Activated CD4-positive, alpha-beta T cell treated with anti-CD3 and anti-CD28 coated beads for 36 hours (primary cell): Measurements from ENCODE around the gene DAP. TPM values are rescaled to one million over a fixed set of nuclear protein-coding genes. Genes with fewer than 3 reads are reported as not detected.
"Not testable (repeated sequence)": the region's sequence is repeated elsewhere in the genome, so short reads cannot be mapped to it uniquely, and the experiment has no call there.

Experiments
- ATAC-seq: fragments of 200-7000 bp; cut with Tn5 transposase; one replicate; pipeline ENCODE4 v1.10.0; 2021; ENCODE audit warnings: mild to moderate bottlenecking, moderate library complexity
- CTCF ChIA-PET: fragments of 350-600 bp; sonication (Branson Sonifier 250); formaldehyde crosslinking; loops from one replicate; lab custom pipeline; 2021; ENCODE audit warnings: antibody characterized with exemption; lab: Charles Lee
- POLR2A ChIA-PET: fragments of 350-600 bp; sonication (Branson Sonifier 250); formaldehyde crosslinking; loops from one replicate; lab custom pipeline; 2021; ENCODE audit warnings: antibody characterized with exemption, inconsistent platforms; lab: Charles Lee
- DNase-seq: peaks from one replicate; pipeline ENCODE4 v3.0.0-alpha.2; 2020
- H3K27ac Mint-ChIP-seq: one replicate; pipeline ENCODE4 v1.8.0; 2021; ENCODE audit warnings: mixed read lengths
- H3K27me3 Mint-ChIP-seq: one replicate; pipeline ENCODE4 v1.8.0; 2021; ENCODE audit warnings: mixed read lengths
- H3K36me3 Mint-ChIP-seq: one replicate; pipeline ENCODE4 v1.8.0; 2021; ENCODE audit warnings: low read depth, mixed read lengths
- H3K4me1 Mint-ChIP-seq: one replicate; pipeline ENCODE4 v1.8.0; 2021; ENCODE audit warnings: mixed read lengths
- H3K4me3 Mint-ChIP-seq: one replicate; pipeline ENCODE4 v1.8.0; 2021; ENCODE audit warnings: mild to moderate bottlenecking, moderate library complexity, mixed read lengths
- H3K9me3 Mint-ChIP-seq: one replicate; pipeline ENCODE4 v1.8.0; 2021; ENCODE audit warnings: low read depth, mixed read lengths
- intact Hi-C, 2 experiments: fragments of 100-400 bp; cut with DNase I in 1 of 2; cut with micrococcal nuclease in 1 of 2; formaldehyde crosslinking; loops; one replicate each; pipeline versions ENCODE4 v1.14.2 to v1.15.1; 2022 to 2024; cut with DNase I, micrococcal nuclease
- total RNA-seq, 2 experiments: library from RNA; stranded (reverse); gene quantifications; one replicate each; pipeline ENCODE4 v1.2.3, GENCODE V29; 2021

DAP gene
- total RNA-seq, 2 experiments from 2014 or later: 41.4 to 44.0 TPM

DNA sequence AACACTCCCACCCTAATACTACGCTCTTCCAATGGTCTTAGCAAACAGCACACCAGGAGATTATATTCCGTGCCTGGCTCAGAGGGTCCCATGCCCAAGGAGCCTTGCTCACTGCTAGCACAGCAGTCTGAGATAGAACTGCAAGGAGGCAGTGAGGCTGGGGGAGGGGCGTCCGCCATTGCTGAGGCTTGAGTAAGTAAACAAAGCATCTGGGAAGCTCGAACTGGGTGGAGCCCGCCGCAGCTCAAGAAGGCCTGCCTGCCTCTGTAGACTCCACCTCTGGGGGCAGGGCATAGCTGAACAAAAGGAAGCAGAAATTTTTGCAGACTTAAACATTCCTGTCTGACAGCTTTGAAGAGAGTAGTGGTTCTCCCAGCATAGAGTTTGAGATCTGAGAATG is 19.2 kb upstream of the DAP start:
- H3K27me3 Mint-ChIP-seq, ATAC-seq, POLR2A ChIA-PET, intact Hi-C loops, H3K4me3 Mint-ChIP-seq, H3K4me1 Mint-ChIP-seq, H3K36me3 Mint-ChIP-seq, H3K27ac Mint-ChIP-seq, DNase-seq, H3K9me3 Mint-ChIP-seq: not testable (repeated sequence)
- CTCF ChIA-PET: interaction anchor here (0.6 kb wide), 1 partner anchor 108 kb away, joined by 3 read pairs; no protein-coding TSS in a partner anchor

DNA sequence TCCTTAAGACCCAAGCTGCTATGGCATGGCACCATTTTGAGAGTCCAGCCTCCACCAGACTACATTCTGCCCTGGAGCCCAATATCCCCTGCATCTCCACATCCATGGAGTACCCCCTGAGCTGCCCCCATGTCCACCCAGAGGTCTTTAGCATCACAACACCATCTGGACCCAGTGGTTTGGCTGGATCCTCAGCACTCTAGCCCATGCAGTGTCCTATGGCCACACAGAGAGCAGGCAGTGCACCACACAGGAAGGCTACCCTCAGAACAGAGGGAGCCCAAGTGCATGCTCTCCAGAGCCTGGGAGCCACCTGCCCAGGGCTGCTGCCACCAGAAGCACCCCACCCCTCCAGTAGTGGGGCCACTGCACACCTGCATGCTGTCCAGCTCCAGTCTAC is 18.6 kb upstream of the DAP start:
- ATAC-seq (no peak), DNase-seq (no peak)
- no peaks in the 10 kb centered on the region for H3K4me1 Mint-ChIP-seq
- no peaks in the 10 kb centered on the region for H3K36me3 Mint-ChIP-seq
- no peak overlapping the region for H3K27ac Mint-ChIP-seq
- intact Hi-C loops: no loop called here
- ChIA-PET POLR2A (no interaction called here), CTCF (interaction anchor here (0.6 kb wide), 1 partner anchor 107 kb away, joined by 3 read pairs; no protein-coding TSS in a partner anchor)
- no peaks in the 10 kb centered on the region for H3K27me3 Mint-ChIP-seq
- H3K4me3 Mint-ChIP-seq: no peak overlapping the region
- no peaks in the 10 kb centered on the region for H3K9me3 Mint-ChIP-seq

DNA sequence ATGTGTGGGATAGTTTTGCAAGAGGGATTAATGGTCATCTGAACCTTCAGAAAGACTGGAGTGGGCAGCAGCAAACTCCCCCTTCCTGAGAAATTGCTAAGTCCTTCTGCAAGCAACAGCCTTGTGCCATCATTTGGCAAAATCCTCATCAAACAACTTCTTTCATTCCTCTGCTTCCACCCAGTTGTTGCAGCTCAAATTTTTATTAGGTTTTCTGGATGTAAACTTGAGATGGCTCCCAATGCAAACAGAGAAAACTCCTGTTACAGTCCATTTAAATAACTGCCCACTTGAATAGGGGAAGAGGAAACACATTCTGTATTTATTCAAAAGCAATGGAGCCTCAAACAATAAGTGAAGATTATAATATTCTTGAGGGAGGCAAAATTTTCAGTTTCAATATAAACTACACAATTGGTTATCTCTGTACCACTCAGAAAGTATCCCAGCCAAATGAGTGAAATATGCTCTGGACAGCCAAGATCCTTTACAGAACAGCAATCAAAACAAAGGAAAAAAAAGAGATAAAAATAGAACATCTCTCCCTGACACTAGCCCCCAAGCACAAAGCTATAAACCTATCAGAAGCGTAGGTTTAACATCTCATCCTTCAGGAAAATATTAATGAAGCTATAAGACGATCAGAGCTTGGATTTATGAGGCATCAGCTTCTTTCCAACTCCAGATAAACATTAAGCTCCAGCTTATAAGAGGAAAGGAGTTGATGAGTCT is 17.3 kb upstream of the DAP start:
- Mint-ChIP-seq H3K9me3 (no peaks in the 10 kb centered on the region), H3K4me1 (no peaks in the 10 kb centered on the region), H3K4me3 (no peak overlapping the region), H3K27ac (no peak overlapping the region), H3K36me3 (no peaks in the 10 kb centered on the region), H3K27me3 (no peaks in the 10 kb centered on the region)
- CTCF ChIA-PET: no interaction called here
- no peak for DNase-seq
- no peak for ATAC-seq
- POLR2A ChIA-PET: no interaction called here
- intact Hi-C loops: no loop called here

DNA sequence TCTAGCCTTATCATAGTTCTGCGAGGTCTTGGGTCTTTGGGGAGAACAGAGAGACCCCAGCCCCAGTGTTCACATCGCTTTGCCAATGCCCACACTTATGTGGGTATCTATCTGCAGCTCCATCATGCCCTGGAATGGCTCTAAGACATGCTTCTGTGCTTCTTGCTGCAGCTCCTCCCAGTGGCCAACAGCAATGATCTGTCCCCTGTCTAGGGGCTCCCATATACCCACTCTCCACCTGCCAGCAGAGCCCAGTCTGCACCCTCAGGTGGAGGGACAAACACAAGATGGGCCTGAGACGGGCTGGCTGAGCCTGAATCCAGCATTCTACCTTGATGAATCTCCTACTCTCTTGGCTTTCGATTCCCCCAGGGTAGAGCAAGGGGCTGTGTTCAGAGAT is 14.6 kb upstream of the DAP start:
- no peak overlapping the region for H3K27ac Mint-ChIP-seq
- POLR2A ChIA-PET: no interaction called here
- no peaks in the 10 kb centered on the region for H3K4me1 Mint-ChIP-seq
- intact Hi-C loops: no loop called here
- CTCF ChIA-PET: interaction anchor here (1.6 kb wide), 1 partner anchor 10 kb away, joined by 3 read pairs; no protein-coding TSS in a partner anchor
- H3K4me3 Mint-ChIP-seq: no peak overlapping the region
- ATAC-seq (no peak), DNase-seq (no peak)
- H3K27me3 Mint-ChIP-seq: peaks cover 5% of the 10 kb centered on the region
- no peaks in the 10 kb centered on the region for H3K9me3 Mint-ChIP-seq
- H3K36me3 Mint-ChIP-seq: no peaks in the 10 kb centered on the region

DNA sequence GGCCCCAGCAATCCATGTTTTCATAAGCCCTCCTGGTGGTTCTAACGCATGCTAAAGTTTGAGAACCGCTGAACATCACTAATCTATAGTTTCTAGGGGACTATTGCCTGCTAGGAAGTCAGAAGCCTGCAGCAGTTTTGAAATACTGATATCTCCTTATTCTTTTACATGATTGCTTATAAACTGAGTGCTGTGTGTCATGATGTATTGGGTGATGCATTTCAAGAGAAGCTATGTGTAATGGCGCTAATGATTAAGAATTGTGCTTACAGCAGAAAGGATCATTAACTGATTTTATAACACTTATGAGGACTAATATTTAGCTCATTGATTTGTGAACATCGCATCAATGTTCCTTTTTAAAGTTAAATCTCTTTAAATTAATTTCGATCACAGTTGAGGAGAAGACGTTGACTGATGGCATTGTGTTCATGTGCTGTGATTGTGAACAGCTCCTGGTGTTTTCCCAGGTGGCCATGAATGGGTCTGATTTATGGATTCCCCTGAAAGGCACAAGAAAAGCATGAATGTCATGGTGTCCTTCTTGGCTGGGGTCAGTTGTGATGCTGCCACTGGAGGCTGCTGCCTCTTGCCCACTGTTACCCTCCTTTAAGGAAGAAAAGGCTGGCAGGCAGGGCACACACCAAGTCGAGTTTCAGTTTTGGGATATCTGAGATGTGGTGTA is 12.0 kb upstream of the DAP start:
- DNase-seq (no peak), ATAC-seq (no peak)
- CTCF ChIA-PET: interaction anchor here (0.7 kb wide), 1 partner anchor 136 kb away, joined by 3 read pairs; no protein-coding TSS in a partner anchor
- H3K4me3 Mint-ChIP-seq: no peak overlapping the region
- no peak overlapping the region for H3K27ac Mint-ChIP-seq
- intact Hi-C loops: no loop called here
- H3K36me3 Mint-ChIP-seq: no peaks in the 10 kb centered on the region
- no peaks in the 10 kb centered on the region for H3K9me3 Mint-ChIP-seq
- POLR2A ChIA-PET: no interaction called here
- H3K4me1 Mint-ChIP-seq: no peaks in the 10 kb centered on the region
- peaks cover 7% of the 10 kb centered on the region for H3K27me3 Mint-ChIP-seq

DNA sequence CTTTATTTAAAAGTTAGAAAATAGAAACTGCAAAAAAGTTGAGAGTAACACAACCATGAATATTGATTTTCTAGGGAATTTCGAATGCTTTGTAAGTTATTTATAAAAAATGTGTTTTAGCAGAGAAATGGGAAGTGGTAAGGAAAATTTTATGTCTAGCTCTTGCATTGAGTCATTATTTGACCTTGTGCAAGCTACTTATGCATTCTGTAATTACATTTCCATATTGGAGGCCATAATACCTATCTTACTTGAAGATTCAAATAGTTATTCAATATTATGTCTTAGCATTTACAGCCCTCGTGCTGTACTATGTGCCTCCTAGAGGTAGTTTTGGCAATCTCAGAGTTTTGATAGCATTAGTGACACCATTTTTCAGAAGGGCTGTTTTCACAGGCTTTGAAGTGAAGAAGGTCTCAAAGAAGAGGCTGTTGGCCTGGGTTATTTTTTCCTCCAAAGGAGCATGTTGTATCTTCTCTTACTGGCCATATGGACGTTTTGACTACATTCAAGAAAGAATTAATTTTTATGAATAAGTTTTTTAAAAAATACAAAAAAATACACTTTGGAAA is 7.4 kb upstream of the DAP start:
- intact Hi-C loops: no loop called here
- peaks cover 6% of the 10 kb centered on the region for H3K4me1 Mint-ChIP-seq
- no peaks in the 10 kb centered on the region for H3K36me3 Mint-ChIP-seq
- no peak overlapping the region for H3K4me3 Mint-ChIP-seq
- ATAC-seq: no peak
- H3K27ac Mint-ChIP-seq: no peak overlapping the region
- CTCF ChIA-PET: interaction anchor here (1.1 kb wide), 1 partner anchor 69 kb away, joined by 3 read pairs; no protein-coding TSS in a partner anchor
- DNase-seq: no peak
- H3K9me3 Mint-ChIP-seq: no peaks in the 10 kb centered on the region
- H3K27me3 Mint-ChIP-seq: peaks cover 10% of the 10 kb centered on the region
- POLR2A ChIA-PET: no interaction called here

DNA sequence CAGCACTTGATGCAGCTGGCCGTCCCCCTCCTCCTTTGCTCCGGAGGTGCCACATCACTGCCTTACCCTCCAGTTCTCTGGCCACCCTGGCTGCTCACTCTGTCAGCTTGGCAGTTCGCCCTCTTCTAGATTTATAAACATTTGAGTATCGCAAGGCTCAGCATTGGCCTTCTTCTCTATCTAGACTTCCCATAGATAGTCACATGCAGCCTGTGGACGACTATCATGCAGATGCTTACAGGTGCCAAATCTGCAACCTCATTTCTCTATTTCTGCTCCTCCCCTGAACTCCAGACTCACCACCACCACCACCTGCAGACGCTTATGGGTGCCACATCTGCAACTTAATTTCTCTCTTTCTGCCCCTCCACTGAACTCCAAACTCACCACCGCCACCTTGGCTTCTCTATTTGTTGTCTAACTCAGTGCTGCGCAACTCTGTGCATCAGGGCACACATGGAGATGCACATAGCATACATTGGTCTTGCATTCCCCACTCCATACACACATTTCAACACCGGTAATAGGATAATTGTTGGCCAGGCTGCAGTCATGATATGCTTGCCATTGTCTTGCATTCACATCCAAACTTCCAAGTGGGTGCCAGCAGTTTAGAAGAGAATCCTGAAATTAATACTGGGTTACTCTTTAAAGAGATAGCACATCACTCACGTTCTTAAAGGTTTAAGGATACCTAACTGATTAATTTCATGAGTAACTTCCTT is 1.9 kb upstream of the DAP start:
- H3K4me3 Mint-ChIP-seq: peak overlapping the region; percentile 16
- H3K9me3 Mint-ChIP-seq: no peaks in the 10 kb centered on the region
- peaks cover 3% of the 10 kb centered on the region for H3K27me3 Mint-ChIP-seq
- ChIA-PET POLR2A (no interaction called here), CTCF (no interaction called here)
- H3K27ac Mint-ChIP-seq: no peak overlapping the region
- peaks cover 13% of the 10 kb centered on the region for H3K36me3 Mint-ChIP-seq
- intact Hi-C loops: loop anchor here in 1 of 2 experiments (5.0 kb wide), 1 partner anchor 126 kb away; no protein-coding TSS in a partner anchor
- peaks cover 33% of the 10 kb centered on the region for H3K4me1 Mint-ChIP-seq
- DNase-seq (no peak), ATAC-seq (no peak)

DNA sequence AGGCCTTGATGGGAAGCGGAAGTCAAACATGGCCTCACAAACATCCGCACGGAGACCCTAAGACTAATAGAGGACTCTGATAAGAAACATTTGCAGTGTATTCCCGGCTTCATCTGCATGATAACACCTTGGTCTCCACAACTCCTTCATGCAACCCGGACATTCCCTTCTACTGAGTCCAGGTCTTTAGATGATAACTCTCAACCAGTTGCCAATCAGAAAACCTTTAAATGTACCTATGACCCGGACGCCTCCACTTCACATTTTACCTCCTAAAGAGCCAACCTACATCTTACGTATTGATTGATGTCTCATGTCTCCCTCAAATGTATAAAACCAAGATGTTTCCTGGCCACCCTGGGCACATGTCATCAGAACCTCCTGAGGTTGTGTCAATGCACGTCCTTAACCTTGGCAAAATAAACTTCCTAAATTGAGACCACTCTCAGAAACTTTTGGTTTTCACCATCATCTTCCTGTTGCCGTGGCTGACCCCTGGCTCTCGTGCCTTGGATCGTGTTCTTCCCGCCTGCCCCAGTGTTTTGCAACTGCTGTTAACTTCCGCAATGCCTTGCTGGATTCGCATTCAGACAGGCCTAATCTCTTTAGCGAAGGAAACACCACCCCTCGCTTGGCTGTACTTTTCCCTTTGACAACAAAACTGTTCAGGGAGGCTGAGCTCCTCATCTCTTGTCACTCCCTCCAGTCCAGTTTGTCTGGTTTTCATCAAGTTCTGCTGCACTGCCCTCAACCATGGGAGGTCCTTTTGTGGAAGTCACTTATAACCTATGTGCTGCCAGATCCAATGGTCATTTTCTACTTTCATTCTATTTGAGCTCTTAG is 1.1 kb upstream of the DAP start:
- H3K27ac Mint-ChIP-seq: no peak overlapping the region
- no peaks in the 10 kb centered on the region for H3K9me3 Mint-ChIP-seq
- ChIA-PET POLR2A (no interaction called here), CTCF (no interaction called here)
- H3K4me1 Mint-ChIP-seq: peaks cover 41% of the 10 kb centered on the region
- intact Hi-C loops: loop anchor here (1.0 to 5.0 kb wide), 6 partner anchors 125 to 512 kb away; partner anchors contain the start of genes ANKRD33B (in 1 of the 2), CCT5 (in 1 of the 2), MARCHF6 (in 1 of the 2) and ROPN1L (in 1 of the 2)
- peak overlapping the region; percentile 83 for H3K4me3 Mint-ChIP-seq
- H3K27me3 Mint-ChIP-seq: peaks cover 3% of the 10 kb centered on the region
- ATAC-seq (no peak), DNase-seq (no peak)
- peaks cover 21% of the 10 kb centered on the region for H3K36me3 Mint-ChIP-seq

DNA sequence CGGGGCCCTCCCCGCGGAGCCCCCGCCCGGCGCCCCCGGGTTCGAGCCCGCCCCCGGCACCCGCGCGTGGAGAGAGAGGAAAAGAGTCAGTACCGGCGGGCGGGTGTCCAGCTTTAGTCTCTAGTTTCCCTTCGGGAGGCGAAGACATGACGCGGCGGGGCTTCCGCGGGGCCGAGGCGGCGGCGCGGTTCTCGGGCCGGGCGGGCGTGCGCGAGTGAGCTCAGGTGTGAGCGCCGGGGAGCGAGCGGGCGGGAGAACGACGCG is 181 bp downstream of the DAP start:
- no peak for ATAC-seq
- intact Hi-C loops: loop anchor here (1.0 to 5.0 kb wide), 6 partner anchors 124 to 511 kb away; partner anchors contain the start of genes ANKRD33B (in 1 of the 2), CCT5 (in 1 of the 2), MARCHF6 (in 1 of the 2) and ROPN1L (in 1 of the 2)
- Mint-ChIP-seq H3K9me3 (no peaks in the 10 kb centered on the region), H3K4me3 (peak overlapping the region; percentile 83), H3K36me3 (peaks cover 25% of the 10 kb centered on the region), H3K27ac (no peak overlapping the region), H3K27me3 (peaks cover 3% of the 10 kb centered on the region), H3K4me1 (peaks cover 54% of the 10 kb centered on the region)
- CTCF ChIA-PET: interaction anchor here (0.6 to 0.7 kb wide), 2 partner anchors 116 to 133 kb away, joined by 3 to 4 read pairs; no protein-coding TSS in a partner anchor
- no peak for DNase-seq
- POLR2A ChIA-PET: interaction anchor here (0.8 kb wide), 1 partner anchor 8 kb away, joined by 5 read pairs; no protein-coding TSS in a partner anchor

DNA sequence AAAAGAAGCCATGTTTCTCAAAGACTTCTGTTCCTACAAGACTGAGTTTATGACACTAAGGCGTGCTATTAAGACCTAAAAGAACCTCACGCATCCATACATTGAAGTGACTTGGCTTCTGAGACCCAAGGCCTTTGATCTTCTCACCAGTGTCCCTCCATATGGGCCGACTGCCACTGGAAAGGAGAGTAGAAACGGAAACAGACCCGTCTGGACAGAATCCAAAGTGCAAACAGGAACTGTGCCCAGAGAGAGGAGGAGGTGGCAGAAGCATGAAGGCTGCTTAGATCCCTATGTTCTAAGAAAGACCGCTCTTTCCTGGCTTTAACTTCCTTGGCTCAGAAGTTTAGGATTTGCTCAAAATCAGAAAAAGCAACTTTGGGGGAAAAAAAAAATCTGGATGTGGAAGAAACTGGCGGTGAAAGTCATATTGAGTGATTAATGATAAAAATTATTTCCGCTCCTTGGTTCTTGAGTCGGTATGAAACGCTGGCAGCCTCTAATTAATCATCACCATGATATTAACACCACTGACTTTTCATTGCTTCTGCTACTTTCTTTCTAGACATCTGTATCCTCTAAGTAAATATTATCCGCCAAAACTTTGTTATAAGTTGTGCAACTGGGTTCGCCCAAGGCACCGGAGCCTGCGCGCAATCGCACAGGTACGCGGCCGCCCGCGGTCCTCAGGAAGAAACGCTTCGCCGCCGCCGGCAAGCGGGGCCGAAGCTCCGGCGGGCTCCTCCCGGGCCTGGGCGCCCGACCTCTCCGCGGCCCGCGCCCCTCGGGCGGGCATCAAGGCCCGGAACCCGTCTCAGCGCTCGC is 726 bp downstream of the DAP start:
- H3K27me3 Mint-ChIP-seq: no peaks in the 10 kb centered on the region
- ChIA-PET CTCF (interaction anchor here (0.7 kb wide), 1 partner anchor 133 kb away, joined by 4 read pairs; no protein-coding TSS in a partner anchor), POLR2A (interaction anchor here (0.8 kb wide), 1 partner anchor 8 kb away, joined by 5 read pairs; no protein-coding TSS in a partner anchor)
- ATAC-seq (peak; percentile 34), DNase-seq (peak; percentile 51)
- intact Hi-C loops: loop anchor here (2.0 to 5.0 kb wide), 3 partner anchors 123 to 320 kb away; partner anchors contain the start of gene ROPN1L (in 1 of the 2)
- peak overlapping the region; percentile 90 for H3K27ac Mint-ChIP-seq
- H3K36me3 Mint-ChIP-seq: peaks cover 30% of the 10 kb centered on the region
- no peaks in the 10 kb centered on the region for H3K9me3 Mint-ChIP-seq
- peaks cover 58% of the 10 kb centered on the region for H3K4me1 Mint-ChIP-seq
- H3K4me3 Mint-ChIP-seq: peak overlapping the region; percentile 83
